MCF 10A (cell line): ENCODE measurements around the gene GRAMD1A. TPM values are rescaled to one million over a fixed set of nuclear protein-coding genes. Genes with fewer than 3 reads are reported as not detected.

ENCODE experiments used
- BruUV-seq: library from RNA; stranded (reverse); fragments of 400-500 nt; replicated peaks from 2 replicates; lab custom pipeline; 2021; lab: Mats Ljungman, UMichigan
- CTCF ChIA-PET: fragments of 300-600 bp; sonication (Branson Sonifier 250); formaldehyde crosslinking; extraction: SDS; loops from one replicate; lab custom pipeline; 2021; ENCODE audit warnings: antibody characterized with exemption, inconsistent platforms; lab: Yijun Ruan, JAX
- POLR2A ChIA-PET: fragments of 300-600, 350-650 bp; sonication (Branson Sonifier 250); formaldehyde crosslinking; extraction: SDS; loops from one replicate; lab custom pipeline; 2020; ENCODE audit warnings: antibody characterized with exemption, inconsistent platforms; lab: Yijun Ruan, JAX
- DNase-seq: peaks from one replicate; pipeline ENCODE4 v3.0.0-alpha.2; 2018; ENCODE audit not compliant: unreplicated experiment
- H3K27ac Mint-ChIP-seq: one replicate; pipeline ENCODE4 v1.8.0; 2022; ENCODE audit warnings: mild to moderate bottlenecking, low read depth, mixed read lengths; ENCODE audit not compliant: unreplicated experiment
- H3K27me3 Mint-ChIP-seq: one replicate; pipeline ENCODE4 v1.8.0; 2022; ENCODE audit warnings: mixed read lengths; ENCODE audit not compliant: insufficient read depth, unreplicated experiment
- H3K36me3 Mint-ChIP-seq: one replicate; pipeline ENCODE4 v1.8.0; 2022; ENCODE audit warnings: mild to moderate bottlenecking, moderate library complexity, mixed read lengths; ENCODE audit not compliant: insufficient read depth, unreplicated experiment
- H3K4me1 Mint-ChIP-seq: one replicate; pipeline ENCODE4 v1.8.0; 2022; ENCODE audit warnings: mixed read lengths; ENCODE audit not compliant: insufficient read depth, unreplicated experiment
- H3K4me3 Mint-ChIP-seq: one replicate; pipeline ENCODE4 v1.8.0; 2022; ENCODE audit warnings: mild to moderate bottlenecking, moderate library complexity, mixed read lengths; ENCODE audit not compliant: unreplicated experiment
- H3K9me3 Mint-ChIP-seq: one replicate; pipeline ENCODE4 v1.8.0; 2022; ENCODE audit warnings: mixed read lengths; ENCODE audit not compliant: unreplicated experiment
- CTCF ChIP-seq: fragments of 200-600 bp; IDR thresholded peaks from one replicate; pipeline ENCODE4 v1.8.0; 2022; ENCODE audit warnings: antibody characterized with exemption, mild to moderate bottlenecking; ENCODE audit not compliant: unreplicated experiment
- intact Hi-C: fragments of 100-400 bp; cut with micrococcal nuclease; formaldehyde crosslinking; loops from 2 replicates; pipeline ENCODE4 v1.14.1; 2022
- total RNA-seq: library from RNA; stranded (reverse); gene quantifications from 2 replicates; pipeline ENCODE4 v1.2.3, GENCODE V29; 2022

The GRAMD1A gene
- total RNA-seq, 1 experiment from 2014 or later, result 48.1 TPM

GRCh38 chr19:35029737-35030256, 29.7 kb downstream of the GRAMD1A start:
- H3K36me3 Mint-ChIP-seq, result no peaks in the 10 kb centered on the region
- BruUV-seq, result no TSS peak
- H3K27ac Mint-ChIP-seq, result no peak overlapping the region
- no peak for TF ChIP-seq CTCF
- ChIA-PET CTCF (interaction anchor here (0.6 to 0.9 kb wide), 2 partner anchors 19 to 677 kb away, joined by 3 to 4 read pairs; no protein-coding TSS in a partner anchor), POLR2A (interaction anchor here (0.6 kb wide), 1 partner anchor 28 kb away, joined by 3 read pairs; no protein-coding TSS in a partner anchor)
- peaks cover 6% of the 10 kb centered on the region for H3K4me1 Mint-ChIP-seq
- peaks cover 31% of the 10 kb centered on the region for H3K27me3 Mint-ChIP-seq
- no peaks in the 10 kb centered on the region for H3K9me3 Mint-ChIP-seq
- H3K4me3 Mint-ChIP-seq, result peak overlapping the region; percentile 52
- no peak for DNase-seq
- intact Hi-C loops, result no loop called here

- Mint-ChIP-seq H3K4me1 (peaks cover 6% of the 10 kb centered on the region), H3K4me3 (peak within 1 kb of the TSS; percentile 52), H3K9me3 (no peaks in the 10 kb centered on the region), H3K27ac (no peak within 1 kb of the TSS), H3K36me3 (no peaks in the 10 kb centered on the region), H3K27me3 (peaks cover 31% of the 10 kb centered on the region)
- intact Hi-C loops, result no loop called here
- TF ChIP-seq CTCF, result no peak
- BruUV-seq, result no TSS peak
- DNase-seq, result peak; percentile 74
- POLR2A ChIA-PET, result interaction anchor here (0.6 to 1.0 kb wide), 2 partner anchors 28 to 94 kb away, joined by 3 to 6 read pairs; no protein-coding TSS in a partner anchor
- CTCF ChIA-PET, result interaction anchor here (0.6 to 2.0 kb wide), 2 partner anchors 14 to 194 kb away, joined by 3 to 13 read pairs; no protein-coding TSS in a partner anchor
Measured at GRCh38 chr19:35030257-35031071, 30.3 kb downstream of the GRAMD1A start, which contains the start of gene SCN1B. TSS of gene SCN1B (plus strand) at chr19:35030470. CDS start at chr19:35030821, 351 bp downstream.

DNA sequence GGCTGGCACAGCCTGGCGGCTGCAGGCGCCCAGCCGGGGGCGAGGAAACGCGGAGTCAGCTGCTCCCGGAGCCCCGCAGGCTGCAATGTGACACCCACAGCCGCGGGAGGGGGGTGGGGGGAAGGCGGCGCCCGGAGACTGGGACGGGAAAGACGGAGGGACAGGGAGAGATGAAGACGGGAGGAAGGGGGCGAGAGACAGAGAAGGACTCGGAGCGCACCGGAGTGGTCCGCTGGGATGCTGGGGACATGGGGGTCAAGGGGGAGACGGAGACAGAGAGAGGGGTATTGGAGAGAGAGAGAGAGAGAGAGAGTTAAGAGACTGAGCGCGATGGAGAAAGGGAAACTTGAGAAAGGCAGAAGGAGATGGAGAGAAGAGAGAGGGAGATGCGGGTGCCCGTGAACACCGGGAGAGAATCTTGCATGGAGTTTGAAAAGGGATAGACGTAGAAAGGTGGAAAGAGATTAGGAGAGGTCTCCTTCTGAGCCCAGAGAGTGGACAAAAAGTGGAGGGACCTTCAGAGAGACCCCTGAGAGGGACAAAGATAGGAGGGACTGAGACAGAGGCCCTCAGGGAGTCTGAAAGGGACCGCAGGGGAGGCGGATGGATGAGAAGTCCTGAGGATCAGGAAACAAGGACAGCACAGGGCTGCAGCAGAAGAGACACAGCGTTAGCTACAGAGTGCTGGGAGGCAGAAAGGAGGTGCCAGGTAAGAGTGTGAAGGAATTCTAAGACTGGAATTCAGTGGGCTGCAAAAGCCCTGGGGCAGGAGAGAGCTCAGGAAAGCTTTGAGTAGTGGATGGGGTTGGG, 31.2 kb downstream of the GRAMD1A start:
- Mint-ChIP-seq H3K27ac (no peak overlapping the region), H3K9me3 (no peaks in the 10 kb centered on the region), H3K4me3 (peak overlapping the region; percentile 19), H3K4me1 (peaks cover 6% of the 10 kb centered on the region), H3K36me3 (no peaks in the 10 kb centered on the region), H3K27me3 (peaks cover 31% of the 10 kb centered on the region)
- ChIA-PET POLR2A (interaction anchor here (0.8 to 1.0 kb wide), 2 partner anchors 12 to 93 kb away, joined by 3 to 6 read pairs; no protein-coding TSS in a partner anchor), CTCF (interaction anchor here (0.6 to 2.0 kb wide), 4 partner anchors 13 to 195 kb away, joined by 3 to 13 read pairs (median 4); no protein-coding TSS in a partner anchor)
- BruUV-seq, result no TSS peak
- TF ChIP-seq CTCF, result no peak
- intact Hi-C loops, result no loop called here
- DNase-seq, result no peak
